Testis (tissue), 3 donors: ENCODE measurements around the gene CACNA1C. TPM values are rescaled to one million over a fixed set of nuclear protein-coding genes. Genes with fewer than 3 reads are reported as not detected.

ENCODE experiments used
- DNase-seq: peaks from one replicate; pipeline ENCODE4 v3.0.0-alpha.2; 2019
- H3K27ac ChIP-seq, 2 donors: fragments of 200-600 bp; sonication (generic); one replicate each; pipeline ENCODE4 v1.5.1; 2019
- H3K27me3 ChIP-seq: fragments of 200-600 bp; sonication (generic); one replicate; pipeline ENCODE4 v1.5.1; 2019
- H3K36me3 ChIP-seq: fragments of 200-600 bp; sonication (generic); one replicate; pipeline ENCODE4 v1.5.1; 2017; ENCODE audit warnings: low read depth; ENCODE audit errors: missing control alignments
- H3K4me1 ChIP-seq: fragments of 200-600 bp; sonication (generic); one replicate; pipeline ENCODE4 v1.5.1; 2019
- H3K4me3 ChIP-seq, 2 donors: fragments of 200-600 bp; sonication (generic); one replicate each; pipeline ENCODE4 v1.5.1; 2017 to 2019
- H3K9me3 ChIP-seq: fragments of 200-600 bp; sonication (generic); one replicate; pipeline ENCODE4 v1.5.1; 2017
- POLR2A ChIP-seq: fragments of 450-650 bp; IDR thresholded peaks from one replicate; pipeline ENCODE4 v1.6.1; 2017; ENCODE audit warnings: antibody characterized with exemption, mild to moderate bottlenecking, moderate library complexity
- WGBS, 2 donors: methylation state at CpG; one replicate each; pipeline ENCODE4 v1.1.5; 2018; 5-methylcytosine and 5-hydroxymethylcytosine counted together
- intact Hi-C: fragments of 100-400 bp; cut with DNase I; formaldehyde crosslinking; loops from one replicate; pipeline ENCODE4 v1.15.1; 2023; ENCODE audit warnings: low total_unique reads
- polyA plus RNA-seq: library from polyadenylated mRNA; stranded (reverse); fragments of 350-450 nt; fragmentation: Illumina TruSeq; extraction: RNeasy Lipid Tissue Mini Kit (QIAGEN cat#74804); gene quantifications from one replicate; pipeline ENCODE4 v1.2.3, GENCODE V29; 2014; ENCODE audit warnings: low read depth, low replicate concordance; ENCODE audit not compliant: insufficient read depth
- total RNA-seq, 2 donors: library from RNA; depleted of rRNA; stranded (reverse); fragments of >200 nt; gene quantifications; one replicate each; pipeline ENCODE4 v1.2.3, GENCODE V29; 2016
- TF ChIP-seq, protein P1 (sequence below), 3 experiments: fragments of 450-650 bp in 2 of 3; fragments of 200-600 bp in 1 of 3; sonication (generic) in 1 of 3; IDR thresholded peaks; one replicate each; pipeline ENCODE4 v1.5.1; 2016 to 2019; ENCODE audit warnings: antibody characterized with exemption in 3 of 3, mild to moderate bottlenecking in 2 of 3, moderate library complexity in 1 of 3

The CACNA1C gene
- total and polyA plus RNA-seq, 3 donors from 2014 or later: 20.3 to 36.8 (median 32.0) TPM

- Histone ChIP-seq H3K36me3 (no peaks in the 10 kb centered on the region), H3K9me3 (no peaks in the 10 kb centered on the region), H3K4me3 (peak overlapping the region; percentile 49 to 61), H3K4me1 (no peaks in the 10 kb centered on the region), H3K27me3 (no peaks in the 10 kb centered on the region), H3K27ac (no peak overlapping the region)
- intact Hi-C loops: no loop called here
- TF ChIP-seq, protein P1, sequence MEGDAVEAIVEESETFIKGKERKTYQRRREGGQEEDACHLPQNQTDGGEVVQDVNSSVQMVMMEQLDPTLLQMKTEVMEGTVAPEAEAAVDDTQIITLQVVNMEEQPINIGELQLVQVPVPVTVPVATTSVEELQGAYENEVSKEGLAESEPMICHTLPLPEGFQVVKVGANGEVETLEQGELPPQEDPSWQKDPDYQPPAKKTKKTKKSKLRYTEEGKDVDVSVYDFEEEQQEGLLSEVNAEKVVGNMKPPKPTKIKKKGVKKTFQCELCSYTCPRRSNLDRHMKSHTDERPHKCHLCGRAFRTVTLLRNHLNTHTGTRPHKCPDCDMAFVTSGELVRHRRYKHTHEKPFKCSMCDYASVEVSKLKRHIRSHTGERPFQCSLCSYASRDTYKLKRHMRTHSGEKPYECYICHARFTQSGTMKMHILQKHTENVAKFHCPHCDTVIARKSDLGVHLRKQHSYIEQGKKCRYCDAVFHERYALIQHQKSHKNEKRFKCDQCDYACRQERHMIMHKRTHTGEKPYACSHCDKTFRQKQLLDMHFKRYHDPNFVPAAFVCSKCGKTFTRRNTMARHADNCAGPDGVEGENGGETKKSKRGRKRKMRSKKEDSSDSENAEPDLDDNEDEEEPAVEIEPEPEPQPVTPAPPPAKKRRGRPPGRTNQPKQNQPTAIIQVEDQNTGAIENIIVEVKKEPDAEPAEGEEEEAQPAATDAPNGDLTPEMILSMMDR (IDR thresholded peaks at IDR 0.05): no peak
- DNase-seq: no peak
- WGBS, 2 donors: 56 to 57% methylated on average over 13 of the region's 13 CpGs
Measured at GRCh38 chr12:2692080-2692479, 639.3 kb downstream of the CACNA1C start.

- no peak for DNase-seq
- Histone ChIP-seq H3K9me3 (no peaks in the 10 kb centered on the region), H3K27me3 (no peaks in the 10 kb centered on the region), H3K36me3 (no peaks in the 10 kb centered on the region), H3K27ac (no peak overlapping the region), H3K4me3 (no peak overlapping the region), H3K4me1 (no peaks in the 10 kb centered on the region)
- intact Hi-C loops: no loop called here
- 60 to 65% methylated on average over 10 of the region's 10 CpGs for WGBS, 2 donors
- no peak for TF ChIP-seq POLR2A
- TF ChIP-seq, protein P1 (IDR thresholded peaks at IDR 0.05): no peak
Measured at GRCh38 chr12:2693244-2693860, 640.6 kb downstream of the CACNA1C start.

GRCh38 chr12:2693980-2694610 lies 641.3 kb downstream of the CACNA1C start:
- Histone ChIP-seq H3K4me1 (no peaks in the 10 kb centered on the region), H3K27ac (no peak overlapping the region), H3K4me3 (no peak overlapping the region), H3K9me3 (no peaks in the 10 kb centered on the region), H3K36me3 (no peaks in the 10 kb centered on the region), H3K27me3 (no peaks in the 10 kb centered on the region)
- intact Hi-C loops: no loop called here
- TF ChIP-seq, protein P1 (IDR thresholded peaks at IDR 0.05): no peak
- no peak for TF ChIP-seq POLR2A
- 95 to 98% methylated on average over 3 of the region's 3 CpGs for WGBS, 2 donors
- no peak for DNase-seq

DNA sequence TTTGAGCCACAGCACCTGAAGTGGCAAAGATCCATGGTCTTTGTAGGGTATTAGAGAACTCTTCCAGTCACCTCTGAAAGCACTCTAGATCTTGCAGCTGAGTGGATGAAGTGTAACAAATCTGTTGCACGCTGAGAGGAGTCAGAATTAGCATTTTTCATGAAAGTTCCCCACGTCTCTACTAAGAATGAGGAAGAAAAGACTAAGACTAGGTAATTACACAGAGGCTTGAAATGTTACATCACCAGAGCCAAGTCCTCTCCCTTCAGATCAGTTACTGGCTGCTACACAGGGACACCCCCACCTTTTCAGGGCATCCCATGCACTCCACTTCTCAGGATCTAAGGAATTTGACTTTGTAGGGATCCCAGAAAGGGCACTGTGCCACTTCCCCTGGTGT lies 643.3 kb downstream of the CACNA1C start:
- intact Hi-C loops: no loop called here
- H3K36me3 ChIP-seq: no peaks in the 10 kb centered on the region
- 73 to 83% methylated on average over 2 of the region's 2 CpGs for WGBS, 2 donors

More for the DNA sequence above, 643.3 kb downstream of the CACNA1C start:
- H3K27ac ChIP-seq: no peak overlapping the region
- TF ChIP-seq POLR2A: no peak
- TF ChIP-seq, protein P1 (IDR thresholded peaks at IDR 0.05): no peak
- no peaks in the 10 kb centered on the region for H3K9me3 ChIP-seq
- no peaks in the 10 kb centered on the region for H3K27me3 ChIP-seq
- no peaks in the 10 kb centered on the region for H3K4me1 ChIP-seq
- H3K4me3 ChIP-seq: no peak overlapping the region
- DNase-seq: no peak
